Ovary (tissue), 9 donors: ENCODE results near the gene ZDHHC24. TPM values are rescaled to one million over a fixed set of nuclear protein-coding genes. Genes with fewer than 3 reads are reported as not detected.
A peak's percentile ranks its signal among the peaks of the same experiment; 100 is the strongest.
"Not testable (repeated sequence)": the region's sequence is repeated elsewhere in the genome, so short reads cannot be mapped to it uniquely, and the experiment has no call there.

Experiments
- DNase-seq, 5 donors: peaks; one replicate each; pipeline ENCODE4 v3.0.0-alpha.2; 2019 to 2020
- H3K27ac ChIP-seq, 2 donors: fragments of 200-600 bp; one replicate each; pipeline versions ENCODE4 v1.5.1 to v1.8.0; 2019 to 2022
- H3K27me3 ChIP-seq: fragments of 200-600 bp; one replicate; pipeline ENCODE4 v1.8.0; 2022
- H3K36me3 ChIP-seq: fragments of 200-600 bp; sonication (generic); one replicate; pipeline ENCODE4 v1.5.1; 2019
- H3K4me1 ChIP-seq: one replicate; pipeline ENCODE4 v1.8.1; 2013; ENCODE audit warnings: mild to moderate bottlenecking, moderate library complexity; ENCODE audit not compliant: insufficient read depth
- H3K4me3 ChIP-seq: fragments of 200-600 bp; sonication (generic); one replicate; pipeline ENCODE4 v1.5.1; 2017
- H3K9me3 ChIP-seq, 2 donors: fragments of 200-600 bp in 1 of 2; sonication (generic) in 1 of 2; one replicate each; pipeline versions ENCODE4 v1.5.1 to v1.8.1; 2013 to 2019; ENCODE audit warnings: mild to moderate bottlenecking in 1 of 2, moderate library complexity in 1 of 2
- CTCF ChIP-seq, 3 donors: fragments of 450-650 bp in 2 of 3; fragments of 200-600 bp in 1 of 3; IDR thresholded peaks; one replicate each; pipeline versions ENCODE4 v1.5.1 to v1.8.0; 2016 to 2022; ENCODE audit warnings: antibody characterized with exemption in 3 of 3, mild to moderate bottlenecking in 1 of 3
- EP300 ChIP-seq: sonication (generic); formaldehyde crosslinking; IDR thresholded peaks from one replicate; pipeline ENCODE4 v1.6.1; 2017; ENCODE audit warnings: antibody characterized with exemption
- POLR2A ChIP-seq: fragments of 450-650 bp; IDR thresholded peaks from one replicate; pipeline ENCODE4 v1.6.1; 2017; ENCODE audit warnings: antibody characterized with exemption, mild to moderate bottlenecking, moderate library complexity
- WGBS, 3 donors: extraction: QIAGEN DNeasy Blood & Tissue Kit in 1 of 3; methylation state at CpG; one replicate each; pipeline versions ENCODE4 v1.1.5 to v1.1.7; 2013 to 2017; 5-methylcytosine and 5-hydroxymethylcytosine counted together
- intact Hi-C, 4 donors: fragments of 100-400 bp; cut with DNase I; formaldehyde crosslinking; loops; one replicate each; pipeline versions ENCODE4 v1.11.0 to v1.15.1; 2022 to 2023
- polyA plus RNA-seq, 2 donors: library from polyadenylated mRNA; stranded (reverse); fragments of 200-250 nt in 1 of 2; fragments of 350-450 nt in 1 of 2; fragmentation: Illumina TruSeq in 1 of 2; extraction: RNeasy Lipid Tissue Mini Kit (QIAGEN cat#74804) in 1 of 2; gene quantifications; one replicate each; pipeline ENCODE4 v1.2.3, GENCODE V29; 2013 to 2014
- total RNA-seq, 7 donors: library from RNA; depleted of rRNA in 2 of 7; stranded (reverse); fragments of >200 nt in 2 of 7; fragmentation: NEBNext Ultra II Directional in 3 of 7; extraction: Animal tissue kit (Norgen Biotek cat#: 25700) in 3 of 7; gene quantifications; one replicate each; pipeline versions ENCODE4 v1.1.0 to v1.2.4, GENCODE V29; 2016 to 2023
- donor health status: DM: no; HTN: no; CAD: no; lungs with moderate emphysema.
- donor health status: DM: no; HTN: no; CAD: no.
- donor health status: Bipolar disorder and iron deficiency.
- donor health status: DM: yes; HTN: yes; CAD: no.
- donor health status: DM: no; HTN: no; CAD: no.
- donor health status: DM: yes; HTN: yes; CAD: no.

ZDHHC24 gene
- total and polyA plus RNA-seq, 9 donors = 5.1 to 14.5 (median 8.9) TPM

- intact Hi-C loops = loop anchor here in 2 of 4 donors (1.0 to 10.0 kb wide), 2 partner anchors 21 to 82 kb away; partner anchors contain the start of gene RBM4B (in 1 of the 2)
Measured at GRCh38 chr11:66592457-66593302, 46.8 kb upstream of the ZDHHC24 start, which contains the start of the genes CCDC87 and CCS. Gene CCDC87 (minus strand): TSS chr11:66593063. CDS start chr11:66593015, 48 bp downstream. Gene CCS (plus strand): TSS chr11:66593185. CDS start chr11:66593262, 77 bp downstream.

GRCh38 chr11:66591175-66591574 lies 45.3 kb upstream of the ZDHHC24 start:
- no peak overlapping the region for H3K27ac ChIP-seq
- H3K4me3 ChIP-seq = no peak overlapping the region
- TF ChIP-seq EP300 (no peak), POLR2A (no peak), CTCF (IDR thresholded peaks at IDR 0.05) (no peak)
- no peak for DNase-seq
- 82 to 100% (median 85%) methylated on average over 2 of the region's 2 CpGs for WGBS, 3 donors
- H3K9me3 ChIP-seq = no peaks in the 10 kb centered on the region
- H3K4me1 ChIP-seq = peaks cover 14% of the 10 kb centered on the region
- intact Hi-C loops = loop anchor here in 1 of 4 donors (10.0 kb wide), 1 partner anchor 84 kb away; the partner anchor contains the start of gene RBM4B
- H3K27me3 ChIP-seq = no peaks in the 10 kb centered on the region
- no peaks in the 10 kb centered on the region for H3K36me3 ChIP-seq

More at GRCh38 chr11:66592457-66593302, 46.8 kb upstream of the ZDHHC24 start, which contains the start of the genes CCDC87 and CCS:
- no peaks in the 10 kb centered on the region for H3K9me3 ChIP-seq
- TF ChIP-seq EP300 (no peak), CTCF (IDR thresholded peaks at IDR 0.05) (peak; percentile 29 to 84 (median 79)), POLR2A (peak; percentile 96)
- peak within 1 kb of the TSS; percentile 63 for H3K4me3 ChIP-seq
- H3K36me3 ChIP-seq = no peaks in the 10 kb centered on the region
- DNase-seq = peak; percentile 98 to 99 (median 99)
- H3K4me1 ChIP-seq = peaks cover 14% of the 10 kb centered on the region
- H3K27me3 ChIP-seq = no peaks in the 10 kb centered on the region
- H3K27ac ChIP-seq = peak within 1 kb of the TSS; percentile 45 to 82
- WGBS, 3 donors = 10 to 16% (median 11%) methylated on average over 59 to 68 of the region's 68 CpGs

GRCh38 chr11:66589996-66590675 lies 44.3 kb upstream of the ZDHHC24 start:
- H3K27me3 ChIP-seq = no peaks in the 10 kb centered on the region
- intact Hi-C loops = loop anchor here in 1 of 4 donors (10.0 kb wide), 1 partner anchor 85 kb away; the partner anchor contains the start of gene RBM4B
- DNase-seq = no peak
- H3K27ac ChIP-seq = no peak overlapping the region
- H3K4me1 ChIP-seq = peaks cover 12% of the 10 kb centered on the region
- no peak overlapping the region for H3K4me3 ChIP-seq
- H3K36me3 ChIP-seq = no peaks in the 10 kb centered on the region
- no peaks in the 10 kb centered on the region for H3K9me3 ChIP-seq
- TF ChIP-seq CTCF (IDR thresholded peaks at IDR 0.05) (no peak), POLR2A (no peak), EP300 (no peak)
- 94 to 96% (median 94%) methylated on average over 7 of the region's 7 CpGs for WGBS, 3 donors

GRCh38 chr11:66589315-66589714 lies 43.5 kb upstream of the ZDHHC24 start:
- H3K27me3 ChIP-seq = not testable (repeated sequence)
- WGBS, 3 donors = 71 to 78% (median 78%) methylated on average over 2 of the region's 2 CpGs

More at GRCh38 chr11:66589315-66589714, 43.5 kb upstream of the ZDHHC24 start:
- H3K36me3 ChIP-seq, H3K4me1 ChIP-seq, H3K27ac ChIP-seq, intact Hi-C loops, H3K4me3 ChIP-seq, DNase-seq, H3K9me3 ChIP-seq: not testable (repeated sequence)
